GM12891 (cell line): ENCODE results near the gene NINL.

Source experiments
- DNase-seq: peaks from one replicate; pipeline ENCODE4 v3.0.0; 2011; ENCODE audit warnings: low spot score; ENCODE audit not compliant: insufficient read length
- FAIRE-seq: peaks from 2 replicates; lab custom pipeline; 2011; peaks lifted over from hg19 to GRCh38; lab: Jason Lieb, UNC
- PAX5 ChIP-seq: IDR thresholded peaks from 2 replicates; pipeline ENCODE4 v1.6.1; 2011; ENCODE audit warnings: low read length, moderate library complexity, mild to moderate bottlenecking; ENCODE audit not compliant: insufficient read depth, severe bottlenecking
- POLR2A ChIP-seq: IDR thresholded peaks from 2 replicates; pipeline ENCODE4 v1.6.1; 2011; ENCODE audit warnings: low read depth, low read length, control low read depth
- POLR2AphosphoS5 ChIP-seq: IDR thresholded peaks from 2 replicates; pipeline ENCODE4 v1.6.1; 2011; ENCODE audit warnings: low read depth, low read length, control low read depth
- POU2F2 ChIP-seq: IDR thresholded peaks from 2 replicates; pipeline ENCODE4 v1.6.1; 2011; ENCODE audit warnings: low read depth, mild to moderate bottlenecking, control low read depth, low read length, moderate library complexity
- SPI1 ChIP-seq: IDR thresholded peaks from 2 replicates; pipeline ENCODE4 v1.6.1; 2011; ENCODE audit warnings: low read depth, low read length, control low read depth
- TAF1 ChIP-seq: IDR thresholded peaks from 2 replicates; pipeline ENCODE4 v1.6.1; 2011; ENCODE audit warnings: low read depth, low read length, control low read depth

Gene NINL

DNA sequence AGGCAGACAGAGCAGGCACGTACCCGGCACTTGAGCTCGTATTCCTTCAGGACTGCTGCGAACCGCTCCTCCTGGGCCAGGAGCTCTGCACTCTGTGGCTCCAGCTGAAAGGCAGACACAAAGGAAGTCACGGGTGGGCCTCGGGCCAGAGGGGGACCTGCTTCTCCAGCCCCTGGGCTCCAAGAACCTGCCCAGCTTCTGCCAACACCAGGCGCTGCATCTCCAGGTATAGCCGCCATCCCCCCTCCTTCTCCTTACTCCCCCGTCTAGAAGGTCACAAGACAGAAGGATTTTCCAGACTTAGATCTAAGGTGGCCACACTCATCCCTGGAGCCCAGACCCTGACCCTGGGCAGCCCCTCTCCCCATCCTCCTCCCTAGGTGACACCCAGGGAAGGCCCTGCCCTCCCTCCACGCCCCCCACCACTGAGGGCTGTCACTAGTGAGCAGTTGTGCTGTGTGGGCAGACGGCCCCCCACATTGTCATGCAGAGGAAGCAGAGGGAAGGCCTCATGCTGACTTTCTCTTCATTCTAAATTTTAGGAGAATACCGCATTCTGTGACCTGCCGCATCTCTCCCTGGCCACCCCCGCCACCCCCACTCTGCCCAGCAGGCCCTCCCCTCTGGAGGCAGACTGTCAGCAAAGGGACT, 96.0 kb downstream of the NINL start:
- DNase-seq (no peak), FAIRE-seq (no peak)
- TF ChIP-seq POU2F2 (no peak), SPI1 (no peak), TAF1 (no peak), POLR2A (no peak), PAX5 (no peak)

DNA sequence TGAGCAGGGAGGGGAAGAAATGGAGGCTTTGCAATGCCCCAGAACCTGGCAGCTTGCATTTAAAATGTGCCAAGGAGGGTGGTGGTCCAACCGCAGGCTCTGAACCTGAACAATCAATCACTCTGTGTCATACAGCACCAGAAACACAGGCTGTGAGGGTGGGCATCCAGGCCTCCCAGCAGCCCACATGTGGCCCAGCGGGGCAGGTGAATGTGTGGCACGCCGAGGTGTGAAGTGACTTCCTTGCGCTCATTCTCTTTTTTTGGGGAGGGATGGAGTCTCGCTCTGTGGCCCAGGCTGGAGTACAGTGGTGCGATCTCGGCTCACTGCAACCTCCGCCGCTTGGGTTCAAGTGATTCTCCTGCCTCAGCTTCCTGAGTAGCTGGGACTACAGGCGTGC, 97.4 kb downstream of the NINL start:
- TF ChIP-seq POLR2A (no peak), POLR2AphosphoS5 (no peak), POU2F2 (no peak), TAF1 (no peak), PAX5 (no peak), SPI1 (no peak)
- no peak for DNase-seq
- FAIRE-seq: no peak

- TF ChIP-seq POLR2A (no peak), SPI1 (no peak), POU2F2 (no peak), TAF1 (no peak), PAX5 (no peak), POLR2AphosphoS5 (no peak)
- FAIRE-seq (no peak), DNase-seq (no peak)
Measured at GRCh38 chr20:25487306-25487705, 98.0 kb downstream of the NINL start.

DNA sequence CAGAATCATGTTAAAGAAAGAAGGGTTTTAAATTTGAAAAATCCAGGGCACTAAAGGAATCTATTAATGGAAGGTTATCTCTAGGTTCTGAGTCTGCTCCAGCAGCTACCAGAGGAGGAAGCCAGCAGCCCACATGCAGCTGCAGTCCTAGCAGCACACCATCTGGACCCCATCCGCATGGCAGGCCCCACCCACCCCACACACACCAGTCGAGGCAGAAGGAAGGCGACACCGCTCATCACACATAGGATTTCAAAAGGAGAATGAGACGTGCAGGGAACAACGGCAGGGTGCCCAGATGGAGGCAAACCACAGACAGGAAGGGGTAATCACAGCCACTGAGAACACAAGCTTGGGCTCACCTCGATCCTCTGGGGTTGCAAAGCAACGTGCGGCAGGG, 99.0 kb downstream of the NINL start:
- no peak for FAIRE-seq

DNA sequence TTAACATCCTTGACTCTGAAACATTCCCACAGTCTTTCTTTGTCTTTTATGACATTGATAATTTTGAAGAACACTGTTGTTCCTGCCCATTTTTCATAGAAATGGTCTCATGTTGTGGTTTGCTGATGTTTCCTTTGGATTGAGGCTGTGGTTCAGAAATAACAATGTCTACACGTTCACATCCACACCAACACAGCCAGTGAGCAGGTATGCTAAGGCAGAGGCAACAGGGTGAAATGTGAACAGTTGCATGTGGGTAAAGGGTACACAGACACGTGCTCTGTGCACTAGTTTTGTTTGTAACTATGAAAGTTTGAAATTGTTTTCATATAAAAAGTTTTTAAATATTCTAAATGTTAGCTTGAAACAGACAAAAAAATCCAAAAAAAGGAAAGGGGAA, 99.5 kb downstream of the NINL start:
- TF ChIP-seq POLR2AphosphoS5 (no peak), POU2F2 (no peak)
- peak; percentile 40 for FAIRE-seq
- DNase-seq: no peak

More for the DNA sequence above, 99.0 kb downstream of the NINL start:
- DNase-seq: no peak
- no peak for TF ChIP-seq PAX5
- no peak for TF ChIP-seq POLR2A
- no peak for TF ChIP-seq POU2F2
- no peak for TF ChIP-seq POLR2AphosphoS5
- no peak for TF ChIP-seq SPI1
- no peak for TF ChIP-seq TAF1

- no peak for DNase-seq
- FAIRE-seq: peak; percentile 20
- TF ChIP-seq POU2F2 (no peak), SPI1 (no peak), TAF1 (no peak), PAX5 (no peak), POLR2A (no peak), POLR2AphosphoS5 (no peak)
Measured at GRCh38 chr20:25484911-25485511, 100.3 kb downstream of the NINL start.

DNA sequence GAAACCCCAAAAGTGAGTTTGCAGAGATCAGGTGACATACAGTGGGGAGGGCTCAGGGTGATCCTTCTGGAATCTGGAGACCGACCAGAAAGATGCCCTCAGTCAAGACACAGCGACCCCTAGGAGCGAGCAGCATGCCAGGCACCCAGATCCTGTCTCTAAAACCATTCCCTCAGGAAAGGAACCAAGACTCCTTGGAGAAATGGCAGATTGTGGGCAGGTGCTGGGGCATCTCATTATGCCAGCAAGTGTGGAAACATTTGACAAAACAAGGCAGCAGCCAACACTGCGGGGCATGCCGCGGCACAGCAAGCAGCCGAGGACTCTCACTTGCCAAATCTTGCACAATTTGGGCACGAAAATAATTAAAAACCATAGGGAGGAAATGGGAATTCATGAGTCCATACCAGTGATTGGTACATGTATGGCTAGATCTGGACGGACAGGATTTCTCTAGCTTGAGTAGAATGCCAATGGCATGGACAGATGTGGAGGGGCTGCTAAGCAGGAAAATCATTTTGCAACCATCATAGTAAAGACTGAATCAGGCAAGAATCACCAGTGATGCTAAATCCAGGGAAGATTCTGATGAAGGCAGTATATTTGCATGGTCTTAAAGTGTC, 101.0 kb downstream of the NINL start:
- DNase-seq (no peak), FAIRE-seq (no peak)
- TF ChIP-seq POU2F2: no peak
- TF ChIP-seq POLR2AphosphoS5: no peak
- TF ChIP-seq POLR2A: no peak
- TF ChIP-seq PAX5: no peak
- TF ChIP-seq SPI1: no peak

DNA sequence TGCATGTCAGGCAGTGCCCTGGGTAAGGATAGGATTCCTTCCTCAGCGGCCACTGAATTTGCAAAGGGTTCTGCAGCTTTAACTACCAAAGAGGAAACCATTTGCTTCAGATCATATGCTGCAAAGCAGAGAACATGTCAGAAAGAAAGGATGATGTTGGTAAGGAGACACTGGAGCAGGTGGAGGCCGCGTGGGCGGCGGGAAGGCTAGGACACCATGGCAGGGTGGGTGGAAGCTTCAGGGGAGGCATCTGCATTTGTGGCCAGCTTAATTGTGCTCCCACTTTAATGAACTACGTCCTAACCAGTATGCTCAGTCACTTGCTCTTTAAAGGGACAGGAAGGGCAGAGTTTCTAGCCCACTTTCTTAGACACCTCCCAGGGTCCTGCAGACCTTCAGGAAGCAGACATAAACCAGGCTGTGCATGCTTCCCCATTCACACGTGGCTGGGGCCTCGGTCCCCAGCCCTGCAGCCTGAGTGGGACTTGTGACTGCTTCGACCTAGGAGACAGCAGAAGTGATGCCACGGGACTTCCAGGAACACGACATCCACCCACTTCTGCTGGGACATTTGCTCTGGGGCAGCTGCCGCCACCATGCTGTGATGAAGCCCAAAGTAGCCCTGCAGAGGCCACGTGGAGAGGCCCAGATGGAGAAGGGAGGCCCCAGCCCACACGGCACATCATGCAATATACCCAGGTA, 101.7 kb downstream of the NINL start:
- FAIRE-seq (no peak), DNase-seq (no peak)
- TF ChIP-seq POLR2AphosphoS5 (no peak), POU2F2 (no peak), POLR2A (no peak), TAF1 (no peak), SPI1 (no peak), PAX5 (no peak)

GRCh38 chr20:25481918-25482253, 103.4 kb downstream of the NINL start:
- DNase-seq (no peak), FAIRE-seq (no peak)

More at GRCh38 chr20:25481918-25482253, 103.4 kb downstream of the NINL start:
- TF ChIP-seq POLR2AphosphoS5 (no peak), TAF1 (no peak), SPI1 (no peak), POLR2A (no peak), POU2F2 (no peak), PAX5 (no peak)
